Measurements from ENCODE around the gene BBX.

- no peak for TF ChIP-seq CTCF (IDR thresholded peaks at IDR 0.05)
- no peak for TF ChIP-seq POLR2A (IDR thresholded peaks at IDR 0.05)
Observed at GRCh38 chr3:107710851-107711250, 188.1 kb downstream of the BBX start.

All from vagina (tissue), 2 donors.